ENCODE measurements around the gene NAA25.
A peak's percentile ranks its signal among the peaks of the same experiment; 100 is the strongest.

Gene NAA25

DNA sequence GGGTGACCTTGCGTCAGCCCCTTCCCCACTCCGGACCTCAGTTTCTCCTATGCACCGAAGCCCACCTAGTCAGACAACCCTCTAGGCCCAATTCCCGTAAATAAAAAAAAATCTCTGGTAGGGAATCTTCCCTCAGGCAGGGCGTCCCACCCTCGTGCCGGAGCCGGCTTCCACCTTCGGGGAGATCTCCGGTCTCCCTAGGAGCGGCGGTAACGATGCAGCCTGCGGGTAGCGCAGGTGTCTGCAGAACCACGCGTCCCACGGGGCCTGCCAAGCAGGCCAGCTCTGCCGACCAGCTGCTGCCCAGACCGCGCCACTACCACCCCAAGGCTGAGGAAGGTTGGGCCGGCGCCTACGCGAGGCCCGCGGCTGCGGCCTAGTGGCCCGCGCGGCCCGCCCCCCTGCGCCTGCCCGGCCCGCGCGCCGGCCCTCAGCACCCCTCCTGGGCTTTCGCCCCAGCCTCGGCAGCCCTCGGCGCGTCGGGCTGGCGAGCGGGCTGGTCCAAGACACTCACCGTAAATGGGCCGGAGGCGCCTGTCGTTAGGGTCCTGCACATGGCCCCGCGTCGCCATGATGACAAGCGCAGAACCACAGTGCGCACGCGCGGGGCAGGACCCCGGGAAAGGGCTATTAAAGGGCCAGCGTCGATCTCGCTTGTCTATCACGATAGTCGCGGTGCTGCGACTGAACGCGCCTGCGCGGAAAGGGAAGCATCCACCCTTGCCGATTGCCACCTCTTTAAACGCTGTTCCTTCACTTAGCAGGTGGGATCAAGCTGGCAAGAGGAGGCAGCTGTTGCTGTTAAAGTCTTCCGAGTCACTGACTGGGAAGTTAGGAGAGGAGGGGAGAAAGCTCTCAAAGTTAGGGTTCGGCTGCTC, at the start of gene NAA25:
TSS of gene NAA25 (minus strand) at position 582 of the 878 bp plus-strand sequence. CDS start at position 572, 10 bp downstream.
- peak; percentile 94 for DNase-seq (ENCODE audit: low spot score)

DNA sequence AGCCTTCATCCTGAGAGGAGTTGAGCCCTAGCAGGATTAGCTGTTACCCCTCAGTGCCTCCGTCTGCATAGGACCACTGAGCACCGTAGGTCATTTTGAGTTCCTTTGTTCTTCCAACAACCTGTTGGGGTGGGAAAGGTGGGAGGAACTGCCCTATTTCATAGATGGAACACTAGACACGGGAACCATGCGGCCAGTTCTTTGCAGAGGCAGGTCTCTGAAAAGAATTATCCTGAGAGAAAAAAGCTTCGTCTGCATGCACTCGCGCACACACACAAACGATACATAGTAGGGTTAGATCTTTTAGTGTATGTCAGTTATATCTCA, 45.3 kb upstream of the NAA25 start:
- no peak for DNase-seq (ENCODE audit: low spot score)

DNA sequence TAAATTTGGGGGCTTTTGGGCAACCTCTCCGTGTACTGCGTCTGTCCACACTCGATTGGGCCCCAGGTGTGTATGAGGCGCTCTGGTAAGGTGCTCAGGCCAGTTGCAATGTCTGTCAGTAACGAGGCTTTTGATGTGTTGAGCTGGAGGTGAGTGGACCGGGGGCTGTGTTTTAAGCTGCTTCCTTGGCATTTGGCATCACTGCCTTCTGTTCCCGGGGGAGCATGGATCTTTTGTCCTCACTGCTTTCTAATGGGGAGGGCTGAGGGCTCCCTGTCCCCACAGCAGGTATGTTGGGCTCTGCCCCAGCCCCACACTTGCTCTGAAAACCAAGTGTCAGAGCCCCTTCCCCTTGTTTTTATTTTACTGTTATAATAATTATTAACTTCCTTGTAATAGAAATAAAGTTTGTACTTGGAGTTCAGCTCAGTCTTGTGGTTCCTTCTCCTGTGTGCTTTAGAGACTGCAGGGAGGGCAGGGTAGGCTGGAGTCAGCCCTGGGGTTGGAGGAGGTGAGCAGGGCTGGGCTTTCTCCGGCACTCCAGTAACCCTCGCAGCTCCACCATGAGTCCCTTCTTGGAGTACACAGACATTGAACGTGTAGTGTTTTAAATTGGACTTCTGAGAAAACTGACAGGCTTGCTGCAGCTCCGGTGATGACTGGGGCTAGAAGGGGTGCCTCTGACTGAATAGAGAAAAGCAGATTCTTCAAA, 44.8 kb upstream of the NAA25 start:
- no peak for DNase-seq (ENCODE audit: low spot score)

DNA sequence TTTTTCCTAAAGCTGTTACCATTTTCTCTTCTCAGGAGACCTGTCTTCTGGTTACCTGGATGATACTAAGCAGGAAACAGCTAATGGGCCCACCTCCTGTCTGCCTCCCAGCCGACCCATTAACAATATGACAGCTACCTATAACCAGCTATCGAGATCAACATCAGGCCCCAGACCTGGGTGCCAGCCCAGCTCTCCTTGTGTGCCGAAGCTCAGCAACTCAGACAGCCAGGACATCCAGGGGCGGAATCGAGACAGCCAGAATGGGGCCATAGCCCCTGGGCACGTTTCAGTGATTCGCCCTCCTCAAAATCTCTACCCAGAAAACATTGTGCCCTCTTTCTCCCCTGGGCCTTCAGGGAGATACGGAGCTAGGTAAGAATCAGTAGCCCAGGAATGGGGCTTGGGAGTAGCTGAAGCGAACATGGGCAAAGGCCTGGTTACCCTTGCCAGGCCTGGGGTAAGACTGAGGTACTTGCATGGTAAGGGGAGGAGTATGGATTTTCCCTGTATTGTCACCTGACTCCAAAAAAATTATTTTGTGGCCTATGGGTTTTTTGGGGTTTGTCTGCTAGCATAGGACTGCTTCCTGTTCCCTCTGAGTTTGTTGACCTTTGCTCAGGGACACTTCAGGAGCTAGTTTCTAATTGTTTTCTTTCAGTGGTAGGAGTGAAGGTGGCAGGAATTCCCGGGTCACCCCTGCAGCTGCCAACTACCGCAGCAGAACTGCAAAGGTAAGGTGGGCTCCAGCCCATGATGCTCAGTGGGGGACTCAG, 43.4 kb upstream of the NAA25 start:
- no peak for DNase-seq (ENCODE audit: low spot score)

DNA sequence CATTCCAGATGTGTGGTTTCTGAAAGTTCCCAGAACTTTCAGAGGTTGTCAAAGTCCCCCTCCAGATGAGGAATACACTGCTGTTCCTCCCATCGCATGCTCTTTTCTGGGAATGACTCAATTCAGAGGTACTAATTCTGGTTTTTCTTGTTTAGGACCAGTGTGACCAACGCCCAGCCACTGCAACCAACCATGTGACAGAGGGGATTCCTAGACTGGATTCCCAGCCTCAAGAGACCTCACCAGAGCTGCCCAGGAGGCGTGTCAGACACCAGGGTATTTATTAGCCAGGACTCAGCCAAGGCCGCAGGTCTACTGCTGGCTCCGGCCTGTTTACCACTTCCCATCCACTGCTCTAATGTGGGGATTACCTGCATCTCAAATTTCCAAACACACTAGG, 41.0 kb upstream of the NAA25 start:
- DNase-seq (ENCODE audit: low spot score) = no peak

DNA sequence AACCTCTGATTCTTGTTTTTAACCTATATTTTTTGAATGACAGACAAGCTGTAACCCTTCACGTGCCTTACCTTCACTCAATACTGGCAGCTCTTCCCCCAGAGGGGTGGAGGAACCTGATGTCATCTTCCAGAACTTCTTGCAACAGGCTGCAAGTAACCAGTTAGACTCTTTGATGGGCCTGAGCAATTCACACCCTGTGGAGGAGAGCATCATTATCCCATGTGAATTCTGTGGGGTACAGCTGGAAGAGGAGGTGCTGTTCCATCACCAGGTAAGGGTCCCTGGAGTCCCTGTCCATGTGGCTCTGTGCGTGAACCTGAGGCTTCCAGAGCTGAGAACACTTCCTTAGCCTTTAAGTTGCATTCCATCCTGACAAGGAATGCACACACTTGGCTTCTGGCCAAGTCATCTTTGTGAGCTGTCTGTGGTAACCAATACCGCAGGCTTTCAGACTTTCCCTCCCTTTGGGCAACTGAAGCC, 39.5 kb upstream of the NAA25 start:
- peak; percentile 42 for DNase-seq (ENCODE audit: low spot score)

DNA sequence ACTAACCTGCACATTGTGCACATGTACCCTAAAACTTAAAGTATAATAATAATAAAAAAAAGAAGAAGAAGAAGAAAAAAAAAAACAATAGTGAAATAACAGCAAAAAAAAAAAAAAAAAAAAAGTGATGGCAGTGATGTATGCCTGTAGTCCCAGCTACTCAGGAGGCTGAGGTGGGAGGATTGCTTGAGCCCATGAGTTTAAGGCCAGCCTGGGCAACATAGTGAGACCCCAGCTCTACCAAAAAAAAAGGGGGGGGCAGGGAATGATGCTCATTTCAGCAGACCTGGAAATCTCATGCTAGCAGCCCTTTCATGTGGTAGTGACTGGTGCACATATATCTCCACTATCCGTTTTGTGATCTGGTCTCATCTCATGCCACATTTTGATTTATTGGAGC, 37.5 kb upstream of the NAA25 start:
- DNase-seq (ENCODE audit: low spot score) = no peak

DNA sequence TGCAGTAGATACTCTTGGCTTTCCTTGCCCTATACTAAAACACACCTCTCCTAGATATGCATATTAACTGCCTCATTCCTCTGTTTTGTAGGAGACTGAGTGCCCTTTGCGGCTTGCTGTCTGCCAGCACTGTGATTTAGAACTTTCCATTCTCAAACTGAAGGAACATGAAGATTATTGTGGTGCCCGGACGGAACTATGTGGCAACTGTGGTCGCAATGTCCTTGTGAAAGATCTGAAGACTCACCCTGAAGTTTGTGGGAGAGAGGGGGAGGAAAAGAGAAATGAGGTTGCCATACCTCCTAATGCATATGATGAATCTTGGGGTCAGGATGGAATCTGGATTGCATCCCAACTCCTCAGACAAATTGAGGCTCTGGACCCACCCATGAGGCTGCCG, 32.1 kb upstream of the NAA25 start:
- DNase-seq (ENCODE audit: low spot score) = no peak

DNA sequence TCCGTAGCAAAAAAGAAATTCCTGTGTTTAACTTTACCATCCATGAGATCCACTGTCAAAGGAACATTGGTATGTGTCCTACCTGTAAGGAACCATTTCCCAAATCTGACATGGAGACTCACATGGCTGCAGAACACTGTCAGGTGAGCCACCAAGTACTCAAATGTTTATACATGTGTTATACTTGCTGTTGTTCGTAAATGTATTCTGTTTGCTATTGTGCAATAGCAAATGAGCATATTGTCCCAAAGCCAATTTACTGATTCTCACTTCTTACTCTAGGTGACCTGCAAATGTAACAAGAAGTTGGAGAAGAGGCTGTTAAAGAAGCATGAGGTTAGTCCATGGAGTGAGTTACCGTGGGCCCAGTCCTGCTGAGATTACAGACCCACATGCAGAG, 26.1 kb upstream of the NAA25 start:
- no peak for DNase-seq (ENCODE audit: low spot score)

DNA sequence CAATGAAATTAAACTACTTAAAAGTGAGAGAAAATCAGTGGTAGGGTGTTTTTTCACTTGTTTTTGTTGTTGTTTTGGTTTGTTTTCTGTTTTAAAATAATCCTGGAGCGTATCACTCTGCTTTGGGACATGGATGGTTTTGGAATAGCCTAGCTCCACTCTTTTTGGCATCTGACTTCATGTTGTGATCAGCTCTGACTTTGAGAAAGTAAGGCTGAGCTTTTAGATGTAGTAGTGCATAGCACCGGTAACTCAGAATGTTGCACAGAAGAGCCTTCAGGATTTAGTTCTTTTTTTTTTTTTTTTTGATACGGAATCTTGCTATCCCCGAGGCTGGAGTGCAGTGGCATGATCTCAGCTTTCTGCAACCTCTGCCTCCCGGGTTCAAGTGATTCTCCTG, 24.8 kb upstream of the NAA25 start:
- no peak for DNase-seq (ENCODE audit: low spot score)

DNA sequence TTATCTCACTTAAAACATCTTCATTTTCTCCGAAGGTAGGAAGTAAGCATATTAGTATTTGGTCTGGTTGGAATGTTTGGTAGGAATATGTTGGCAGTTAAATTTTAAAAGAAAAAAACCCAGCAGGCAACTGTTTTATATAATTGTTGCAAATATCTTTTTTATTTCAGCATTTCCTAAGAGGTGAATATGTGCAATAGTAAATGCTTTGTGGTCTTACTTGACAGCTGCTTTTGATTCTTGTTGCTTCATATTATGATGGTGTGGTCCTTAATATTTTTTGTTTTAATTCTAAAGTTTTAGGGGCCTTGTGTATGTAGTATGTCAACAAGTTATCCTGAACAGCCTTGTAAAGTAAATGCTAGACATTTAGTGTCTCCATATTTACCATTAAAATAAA, 23.1 kb upstream of the NAA25 start:
- DNase-seq (ENCODE audit: low spot score) = no peak

DNA sequence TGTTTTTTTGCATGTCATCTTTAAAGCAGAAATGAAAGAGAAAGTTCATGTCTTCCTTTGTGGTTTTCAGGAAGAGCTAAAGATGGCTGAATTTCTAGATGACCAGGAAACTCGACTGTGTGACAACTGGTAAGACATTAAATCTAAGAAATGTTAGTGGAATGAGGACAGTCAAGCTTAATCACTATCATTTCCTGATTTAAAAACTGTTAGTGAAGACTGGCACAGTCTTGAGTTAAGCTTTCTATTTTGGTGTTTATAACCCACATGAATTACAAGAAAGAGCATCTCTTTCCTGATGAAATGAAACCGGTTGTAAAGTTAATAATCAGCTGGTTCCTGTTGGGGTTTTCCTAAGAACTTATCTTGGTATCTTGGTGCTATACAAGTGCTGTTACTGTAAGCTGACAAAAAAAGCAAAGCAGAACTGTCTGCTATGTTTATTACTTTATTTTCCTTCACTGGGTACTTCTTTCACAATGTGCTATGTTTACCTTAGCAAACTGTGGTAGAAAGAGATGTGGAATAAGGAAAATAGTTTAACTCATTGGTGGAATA, 21.9 kb upstream of the NAA25 start:
- no peak for DNase-seq (ENCODE audit: low spot score)

DNA sequence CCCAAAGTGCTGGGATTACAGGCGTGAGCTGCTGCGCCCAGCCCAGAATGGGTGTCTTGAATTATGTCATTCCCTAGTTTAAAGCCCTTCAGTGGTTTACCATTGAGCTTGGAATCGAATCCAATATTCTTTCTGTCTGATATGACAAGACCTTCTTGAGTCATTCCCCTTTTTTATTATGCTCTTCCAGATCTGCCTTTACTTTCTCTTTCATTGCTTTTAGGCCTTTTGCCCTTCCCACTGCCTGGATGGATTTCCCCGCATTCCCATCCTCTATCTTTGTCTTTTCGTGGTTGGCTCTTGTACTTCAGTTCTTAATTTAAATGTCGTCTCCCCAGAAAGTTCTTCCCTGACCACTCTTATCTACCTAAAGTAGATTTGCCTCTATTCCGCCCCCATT, 18.3 kb upstream of the NAA25 start:
- no peak for DNase-seq (ENCODE audit: low spot score)

DNA sequence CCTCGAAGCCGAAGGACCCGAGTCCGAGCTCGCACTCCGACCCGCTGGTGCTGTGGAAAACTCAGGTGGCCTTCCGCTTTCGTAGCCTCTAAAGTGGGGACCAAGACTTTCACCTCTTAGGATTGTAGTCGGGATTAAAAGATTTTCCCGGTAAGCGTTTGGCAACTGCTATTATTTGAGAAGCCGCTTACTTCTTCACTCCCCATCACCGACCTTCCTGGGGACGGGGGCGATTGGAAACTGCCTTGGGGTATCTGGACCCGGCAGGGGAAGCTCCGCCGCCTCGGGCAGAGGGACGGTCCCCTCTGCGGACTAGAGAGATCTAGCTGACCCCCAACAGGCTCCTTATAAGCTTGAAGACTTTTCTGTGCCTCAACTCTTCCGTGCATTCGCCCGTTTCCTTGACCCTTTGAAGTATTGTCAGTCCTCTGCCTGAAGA, 17.4 kb upstream of the NAA25 start:
- no peak for DNase-seq (ENCODE audit: low spot score)

DNA sequence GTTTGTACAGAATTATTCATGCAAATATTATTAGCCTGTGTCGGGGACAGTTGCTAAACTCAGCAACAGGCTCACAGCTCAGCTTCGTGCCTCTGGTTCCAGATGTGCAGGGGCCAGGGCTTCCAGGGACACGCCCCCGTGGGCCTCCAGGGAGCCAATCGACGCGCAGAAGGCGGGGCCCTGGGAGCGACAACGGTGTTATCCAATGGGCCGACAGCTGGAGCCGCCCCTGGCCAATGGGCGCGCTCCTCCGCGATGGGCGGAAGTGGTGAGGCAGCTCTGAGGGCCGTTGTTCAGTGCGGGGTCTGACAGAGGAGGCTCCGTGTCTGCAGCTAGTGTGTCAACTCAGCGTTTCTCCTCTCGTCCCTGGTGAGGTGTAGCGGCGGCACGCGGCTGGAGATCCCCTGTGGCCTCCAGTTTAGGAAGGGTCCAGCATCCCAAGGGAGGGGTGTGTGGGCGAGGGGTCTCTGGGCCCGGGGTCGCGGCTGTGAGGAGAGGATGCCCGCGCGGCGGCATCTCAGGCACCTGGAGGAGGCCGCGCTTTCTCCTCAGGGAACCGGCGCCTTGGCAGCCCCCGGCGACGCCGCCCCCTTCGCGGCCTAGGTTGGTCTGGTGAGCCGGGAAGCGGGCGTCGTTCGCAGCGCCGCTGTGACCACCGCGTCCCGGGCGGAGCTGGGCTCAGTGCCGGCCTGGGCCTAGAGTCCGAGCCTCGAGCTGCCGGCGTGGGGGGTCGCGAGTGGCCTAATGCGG, 16.8 kb upstream of the NAA25 start, which contains the start of gene TRAFD1:
TSS of gene TRAFD1 (plus strand) at position 311 of the 750 bp plus-strand sequence. CDS start 4,963 bp downstream, outside the sequence.
- DNase-seq (ENCODE audit: low spot score) = peak; percentile 99

DNA sequence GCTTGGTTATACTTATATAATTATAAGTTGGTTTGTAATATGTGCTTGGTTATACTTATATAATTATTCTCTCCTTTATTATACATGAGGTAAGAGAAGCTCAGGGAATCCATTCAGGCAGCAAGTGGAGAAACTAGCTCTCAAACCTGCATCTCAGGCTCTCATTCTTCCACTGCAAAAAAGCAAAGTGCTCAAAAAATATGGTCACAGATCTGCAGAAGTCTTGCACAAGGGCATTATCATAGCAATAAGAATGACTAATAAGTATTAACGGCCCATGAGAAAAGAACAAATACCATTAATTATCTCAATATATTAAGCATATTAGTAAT, 16.3 kb upstream of the NAA25 start:
- DNase-seq (ENCODE audit: low spot score) = no peak

DNA sequence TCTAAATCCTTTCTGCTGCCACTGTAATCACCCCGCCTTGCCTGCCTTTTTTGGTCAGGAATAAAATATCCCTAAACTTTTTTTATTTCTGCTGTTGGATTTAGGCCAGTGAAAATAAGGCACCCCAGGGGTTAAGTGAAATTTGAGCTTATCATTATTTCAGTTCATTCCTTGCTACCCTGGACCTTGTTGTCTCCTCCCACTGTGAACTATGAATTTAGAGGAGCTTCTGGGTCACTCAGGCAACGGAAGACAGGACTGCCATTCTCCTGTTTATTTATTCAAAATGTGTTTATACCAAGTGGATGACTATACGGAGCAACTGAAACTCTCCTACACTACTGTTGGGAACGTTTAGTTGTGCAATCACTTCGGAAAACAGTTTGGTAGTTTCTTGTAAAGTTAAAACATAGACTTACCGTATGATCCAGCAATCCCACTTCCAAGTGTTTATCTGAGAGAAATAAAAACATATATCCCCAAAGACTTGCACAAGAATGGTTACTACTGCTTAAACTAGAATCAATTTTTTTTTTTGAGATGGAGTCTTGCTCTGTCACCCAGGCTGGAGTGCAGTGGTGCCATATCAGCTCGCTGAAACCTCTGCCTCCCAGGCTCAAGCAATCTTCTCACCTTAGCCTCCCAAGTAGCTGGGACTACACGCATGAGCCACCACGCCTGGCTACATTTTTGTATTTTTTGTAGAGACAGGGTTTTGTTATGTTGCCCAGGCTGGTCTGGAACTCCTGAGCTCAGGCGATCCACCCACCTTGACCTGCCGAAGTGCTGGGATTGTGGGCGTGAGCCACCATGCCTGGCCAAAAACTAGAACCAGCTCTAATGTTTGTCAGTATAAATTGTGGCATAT, 14.5 kb upstream of the NAA25 start:
- no peak for DNase-seq (ENCODE audit: low spot score)

DNA sequence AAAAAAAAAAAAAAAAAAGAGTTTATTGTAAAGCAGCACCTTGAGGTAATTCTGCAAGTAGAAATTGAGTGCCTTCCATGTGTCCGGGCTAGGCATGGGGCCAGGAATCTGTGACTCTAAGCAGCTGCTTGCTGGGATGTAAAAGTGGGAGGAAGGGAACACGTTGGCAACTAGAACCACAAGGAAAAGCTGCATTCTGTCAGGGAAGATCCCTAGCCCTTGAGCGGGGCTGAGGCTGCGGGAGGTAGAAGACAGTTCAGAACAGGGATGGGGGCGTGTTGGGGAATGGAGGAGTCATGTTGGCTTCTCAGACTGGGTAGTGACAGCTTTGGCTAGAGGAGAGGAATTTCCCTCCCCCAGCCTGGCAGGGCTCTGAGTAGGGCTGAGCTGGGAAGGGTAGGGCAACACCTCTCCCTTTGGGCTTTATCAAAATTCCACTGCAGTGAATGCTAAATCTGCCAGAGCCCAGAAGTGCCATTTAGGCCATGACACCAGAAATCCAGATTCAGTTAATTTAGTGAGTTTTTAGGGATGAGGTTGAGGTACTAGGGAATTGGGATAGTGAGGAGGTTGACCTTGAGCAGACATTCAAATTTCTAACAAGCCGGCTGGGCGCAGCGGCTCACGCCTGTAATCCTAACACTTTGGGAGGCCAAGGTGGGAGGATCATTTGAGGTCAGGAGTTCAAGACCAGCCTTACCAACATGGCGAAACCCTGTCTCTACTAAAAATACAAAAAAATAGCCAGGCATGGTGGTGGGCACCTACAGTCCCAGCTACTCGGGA, 13.4 kb upstream of the NAA25 start:
- peak; percentile 60 for DNase-seq (ENCODE audit: low spot score)

DNA sequence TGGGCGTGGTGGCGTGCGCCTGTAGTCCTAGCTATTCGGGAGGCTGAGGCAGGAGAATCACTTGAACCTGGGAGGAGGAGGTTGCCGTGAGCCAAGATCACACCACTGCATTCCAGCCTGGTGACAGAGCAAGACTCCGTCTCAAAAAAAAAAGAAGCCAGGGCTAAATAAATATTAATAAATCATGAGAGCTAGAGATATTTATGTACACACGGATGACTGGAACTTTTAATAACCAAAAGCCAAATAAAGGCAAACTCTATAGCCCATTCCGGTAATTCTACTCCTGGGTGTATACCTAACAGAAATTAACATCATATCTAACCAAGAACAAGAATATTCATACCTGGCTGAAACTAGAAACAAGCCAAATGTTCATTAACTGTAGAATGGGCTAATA, 9.1 kb upstream of the NAA25 start:
- no peak for DNase-seq (ENCODE audit: low spot score)
